Measurements from ENCODE around the gene CDHR3. TPM values are rescaled to one million over a fixed set of nuclear protein-coding genes. Genes with fewer than 3 reads are reported as not detected.

CDHR3 gene
- total RNA-seq, 2 experiments from 2014 or later, result 0.42 to 2.8 TPM

GRCh38 chr7:106054156-106054910 is 91.3 kb downstream of the CDHR3 start:
- peak overlapping the region; percentile 38 for H3K27ac ChIP-seq (ENCODE audit: low read depth, low read length, poor library complexity, severe bottlenecking)
- DNase-seq (ENCODE audit: low spot score), result no peak
- H3K9me3 ChIP-seq (ENCODE audit: low read length), result peaks cover 16% of the 10 kb centered on the region; the same call in 1 of the 2 replicates
- CTCF ChIA-PET (ENCODE audit: unreplicated experiment), result no interaction called here
- H3K9me2 ChIP-seq (ENCODE audit: insufficient read depth, low read length), result no peaks in the 10 kb centered on the region
- peaks cover 78% of the 10 kb centered on the region for H3K4me1 ChIP-seq (ENCODE audit: insufficient read depth, low read length, poor library complexity, severe bottlenecking)
- no peak for TF ChIP-seq CTCF (conservative IDR thresholded peaks at IDR 0.05; ENCODE audit: low read length)
- TF ChIP-seq EZH2phosphoT487 (IDR thresholded peaks at IDR 0.05; ENCODE audit: borderline replicate concordance, low read depth, low read length), result no peak
- peaks cover 11% of the 10 kb centered on the region; the same call in 1 of the 2 replicates for H3K36me3 ChIP-seq (ENCODE audit: insufficient read depth, low read length)
- H3K4me2 ChIP-seq (ENCODE audit: low read length), result peak overlapping the region; percentile 39; the same call in 1 of the 2 replicates
- intact Hi-C loops (cut with micrococcal nuclease; ENCODE audit: unreplicated experiment), result loop anchor here (10.0 kb wide), 1 partner anchor 810 kb away; the partner anchor contains the start of gene PIK3CG
- no peaks in the 10 kb centered on the region for H4K20me1 ChIP-seq (ENCODE audit: insufficient read depth, low read length)
- no peak overlapping the region for H3K4me3 ChIP-seq (ENCODE audit: low read depth, low read length, poor library complexity, severe bottlenecking)
- BruUV-seq (replicated peaks), result no TSS peak
- POLR2A ChIA-PET, result interaction anchor here (9.7 kb wide), 1 partner anchor 98 kb away, joined by 104 read pairs; no protein-coding TSS in a partner anchor
- no peaks in the 10 kb centered on the region for H3K79me2 ChIP-seq (ENCODE audit: insufficient read depth, low read depth, low read length)
- H2AFZ ChIP-seq (ENCODE audit: low read length), result peak overlapping the region; percentile 64; the same call in 1 of the 2 replicates

- Histone ChIP-seq H4K20me1 (ENCODE audit: insufficient read depth, low read length) (no peaks in the 10 kb centered on the region), H2AFZ (ENCODE audit: low read length) (no peak overlapping the region), H3K4me1 (ENCODE audit: insufficient read depth, low read length, poor library complexity, severe bottlenecking) (peaks cover 78% of the 10 kb centered on the region), H3K4me2 (ENCODE audit: low read length) (peak overlapping the region; percentile 2; the same call in 1 of the 2 replicates), H3K27ac (ENCODE audit: low read depth, low read length, poor library complexity, severe bottlenecking) (no peak overlapping the region), H3K9me2 (ENCODE audit: insufficient read depth, low read length) (no peaks in the 10 kb centered on the region), H3K79me2 (ENCODE audit: insufficient read depth, low read depth, low read length) (no peaks in the 10 kb centered on the region), H3K9me3 (ENCODE audit: low read length) (peaks cover 16% of the 10 kb centered on the region; the same call in 1 of the 2 replicates), H3K4me3 (ENCODE audit: low read depth, low read length, poor library complexity, severe bottlenecking) (no peak overlapping the region), H3K36me3 (ENCODE audit: insufficient read depth, low read length) (peaks cover 11% of the 10 kb centered on the region; the same call in 1 of the 2 replicates)
- BruUV-seq (replicated peaks), result no TSS peak
- ChIA-PET POLR2A (interaction anchor here (0.5 to 10.0 kb wide), 3 partner anchors 17 to 1102 kb away, joined by 4 to 308 read pairs (median 104); no protein-coding TSS in a partner anchor), CTCF (ENCODE audit: unreplicated experiment) (interaction anchor here (4.3 kb wide), 1 partner anchor 99 kb away, joined by 46 read pairs; no protein-coding TSS in a partner anchor)
- TF ChIP-seq CTCF (conservative IDR thresholded peaks at IDR 0.05; ENCODE audit: low read length) (no peak), EZH2phosphoT487 (IDR thresholded peaks at IDR 0.05; ENCODE audit: borderline replicate concordance, low read depth, low read length) (no peak)
- no peak for DNase-seq (ENCODE audit: low spot score)
- intact Hi-C loops (cut with micrococcal nuclease; ENCODE audit: unreplicated experiment), result loop anchor here (5.0 to 10.0 kb wide), 3 partner anchors 232 to 1113 kb away; partner anchors contain the start of gene PIK3CG
Measured at GRCh38 chr7:106054971-106055532, 92.0 kb downstream of the CDHR3 start.

Data from OCI-LY7 (cell line).